ENCODE measurements around the gene RUVBL1. TPM values are rescaled to one million over a fixed set of nuclear protein-coding genes. Genes with fewer than 3 reads are reported as not detected.

Gene RUVBL1
- total and polyA plus RNA-seq, 2 experiments from 2014 or later: 45.0 to 54.4 TPM

DNA sequence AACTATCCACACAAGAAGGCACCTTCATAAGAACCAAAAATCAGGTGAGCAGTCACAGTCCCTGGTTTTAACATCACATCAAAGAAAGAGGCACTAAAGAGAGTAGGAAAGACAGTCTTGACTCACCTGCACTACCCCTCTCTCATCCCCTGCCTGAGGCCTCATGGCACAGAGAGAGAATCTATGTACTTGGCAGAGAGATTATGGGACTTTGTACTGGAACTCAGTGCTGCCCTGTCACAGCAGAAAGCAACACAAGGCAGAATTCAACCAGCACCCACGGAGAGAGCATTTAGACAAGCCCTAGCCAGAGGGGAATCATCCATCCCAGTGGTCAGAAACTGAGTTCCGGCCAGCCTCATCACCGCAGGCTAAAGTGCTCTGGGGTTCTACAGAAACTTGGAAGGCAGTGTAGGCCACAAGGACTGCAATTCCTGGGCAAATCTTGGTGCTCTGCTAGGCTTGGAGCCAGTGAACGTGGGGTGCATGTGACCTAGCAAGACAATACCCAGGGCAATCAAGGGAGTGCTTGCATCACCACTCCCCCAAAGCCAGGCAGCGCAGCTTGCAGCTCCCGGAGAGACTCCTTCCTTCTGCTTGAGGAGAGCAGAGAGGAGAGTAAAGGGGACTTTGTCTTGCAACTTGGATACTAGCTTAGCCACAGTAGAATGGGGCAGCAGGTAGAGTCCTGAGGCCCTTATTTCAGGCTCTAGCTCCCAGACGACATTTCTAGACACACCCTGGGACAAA lies 8.5 kb upstream of the RUVBL1 start:
- Histone ChIP-seq H2AFZ (no peak overlapping the region), H3K79me2 (ENCODE audit: insufficient read depth) (no peaks in the 10 kb centered on the region), H4K20me1 (ENCODE audit: insufficient read depth) (no peaks in the 10 kb centered on the region), H3K27me3 (replicated peaks; ENCODE audit: insufficient read depth) (no peaks in the 10 kb centered on the region), H3K9me3 (ENCODE audit: low read depth) (no peaks in the 10 kb centered on the region), H3F3A (ENCODE audit: insufficient read depth) (no peaks in the 10 kb centered on the region), H3K4me2 (ENCODE audit: unreplicated experiment) (no peak overlapping the region), H3K36me3 (ENCODE audit: low read depth) (no peaks in the 10 kb centered on the region), H3K4me1 (ENCODE audit: insufficient read depth) (no peaks in the 10 kb centered on the region), H3K9ac (no peak overlapping the region), H3K27ac (no peak overlapping the region), H3K4me3 (no peak overlapping the region), H3K9me2 (ENCODE audit: insufficient read depth) (no peaks in the 10 kb centered on the region)
- no peak for DNase-seq
- in situ Hi-C loops (cut with MboI): no loop called here
- TF ChIP-seq EZH2phosphoT487 (IDR thresholded peaks at IDR 0.05; ENCODE audit: insufficient read depth, low read depth) (no peak), EZH2 (IDR thresholded peaks at IDR 0.05; ENCODE audit: insufficient read depth, poor library complexity, severe bottlenecking) (no peak)
- WGBS, 2 experiments (ENCODE audit: low coverage in 1 of 2, low lambda C conversion rate in 2 of 2, missing lambda C conversion rate in 2 of 2): 75 to 80% methylated on average over 7 of the region's 7 CpGs

DNA sequence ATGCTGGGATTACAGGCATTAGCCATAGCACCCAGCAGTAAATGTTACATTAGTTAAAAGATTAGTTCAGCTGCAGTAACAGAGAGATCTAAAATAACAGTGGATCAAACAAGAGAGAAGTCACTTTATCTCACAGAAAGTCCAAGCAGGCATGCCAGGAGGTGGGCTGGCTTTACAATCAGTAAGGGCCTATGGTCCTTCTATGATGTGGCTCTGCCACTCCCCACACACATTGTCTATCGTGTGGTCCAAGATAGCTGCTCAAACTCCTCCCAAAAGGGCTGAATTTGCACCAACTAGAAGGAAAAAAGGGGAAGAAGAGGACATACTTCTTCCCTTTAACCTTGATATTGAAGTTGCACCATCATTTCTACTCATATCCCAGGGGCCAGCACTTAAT lies 4.6 kb upstream of the RUVBL1 start:
- no peaks in the 10 kb centered on the region for H3K27me3 ChIP-seq (replicated peaks; ENCODE audit: insufficient read depth)
- no peak overlapping the region for H3K27ac ChIP-seq
- no peak overlapping the region for H3K4me3 ChIP-seq
- 26 to 33% methylated on average over 1 of the region's 1 CpG for WGBS, 2 experiments (ENCODE audit: low coverage in 1 of 2, low lambda C conversion rate in 2 of 2, missing lambda C conversion rate in 2 of 2)
- H3K4me1 ChIP-seq (ENCODE audit: insufficient read depth): no peaks in the 10 kb centered on the region
- H3K79me2 ChIP-seq (ENCODE audit: insufficient read depth): peaks cover 2% of the 10 kb centered on the region
- TF ChIP-seq EZH2phosphoT487 (IDR thresholded peaks at IDR 0.05; ENCODE audit: insufficient read depth, low read depth) (no peak), EZH2 (IDR thresholded peaks at IDR 0.05; ENCODE audit: insufficient read depth, poor library complexity, severe bottlenecking) (no peak)
- H3K9me2 ChIP-seq (ENCODE audit: insufficient read depth): no peaks in the 10 kb centered on the region
- H3K9ac ChIP-seq: no peak overlapping the region
- H4K20me1 ChIP-seq (ENCODE audit: insufficient read depth): no peaks in the 10 kb centered on the region
- no peak overlapping the region for H3K4me2 ChIP-seq (ENCODE audit: unreplicated experiment)
- H3K36me3 ChIP-seq (ENCODE audit: low read depth): no peaks in the 10 kb centered on the region
- 0 out of 2 replicates have a peak, but pooled peaks cover 7% of the 10 kb centered on the region for H3F3A ChIP-seq (ENCODE audit: insufficient read depth)
- in situ Hi-C loops (cut with MboI): no loop called here
- no peak overlapping the region for H2AFZ ChIP-seq
- no peaks in the 10 kb centered on the region for H3K9me3 ChIP-seq (ENCODE audit: low read depth)
- no peak for DNase-seq

- H3K4me3 ChIP-seq: no peak overlapping the region
Measured at GRCh38 chr3:128127236-128127635, 3.6 kb upstream of the RUVBL1 start.

GRCh38 chr3:128123156-128123537 lies 465 bp downstream of the RUVBL1 start:
- Histone ChIP-seq H3K27me3 (replicated peaks; ENCODE audit: insufficient read depth) (no peaks in the 10 kb centered on the region), H4K20me1 (ENCODE audit: insufficient read depth) (no peaks in the 10 kb centered on the region), H3K36me3 (ENCODE audit: low read depth) (no peaks in the 10 kb centered on the region), H3K27ac (peak overlapping the region; percentile 74), H3K4me1 (ENCODE audit: insufficient read depth) (peaks cover 16% of the 10 kb centered on the region), H3K79me2 (ENCODE audit: insufficient read depth) (peaks cover 24% of the 10 kb centered on the region), H3K9me3 (ENCODE audit: low read depth) (no peaks in the 10 kb centered on the region), H2AFZ (peak overlapping the region; percentile 100), H3K9me2 (ENCODE audit: insufficient read depth) (no peaks in the 10 kb centered on the region), H3K9ac (peak overlapping the region; percentile 90), H3K4me2 (ENCODE audit: unreplicated experiment) (peak overlapping the region; percentile 87), H3K4me3 (peak overlapping the region; percentile 87), H3F3A (ENCODE audit: insufficient read depth) (peaks cover 11% of the 10 kb centered on the region; the same call in 1 of the 2 replicates)
- DNase-seq: no peak
- WGBS, 2 experiments (ENCODE audit: low coverage in 1 of 2, low lambda C conversion rate in 2 of 2, missing lambda C conversion rate in 2 of 2): 1% methylated on average over 18 to 22 of the region's 22 CpGs
- TF ChIP-seq EZH2phosphoT487 (IDR thresholded peaks at IDR 0.05; ENCODE audit: insufficient read depth, low read depth) (no peak), EZH2 (IDR thresholded peaks at IDR 0.05; ENCODE audit: insufficient read depth, poor library complexity, severe bottlenecking) (no peak)
- in situ Hi-C loops (cut with MboI): no loop called here

More at GRCh38 chr3:128127236-128127635, 3.6 kb upstream of the RUVBL1 start:
- DNase-seq: no peak
- no peaks in the 10 kb centered on the region for H3K36me3 ChIP-seq (ENCODE audit: low read depth)
- WGBS, 2 experiments (ENCODE audit: low coverage in 1 of 2, low lambda C conversion rate in 2 of 2, missing lambda C conversion rate in 2 of 2): 39 to 52% methylated on average over 2 of the region's 2 CpGs
- no peak overlapping the region for H3K4me2 ChIP-seq (ENCODE audit: unreplicated experiment)
- H3F3A ChIP-seq (ENCODE audit: insufficient read depth): 0 out of 2 replicates have a peak, but pooled peaks cover 7% of the 10 kb centered on the region
- TF ChIP-seq EZH2phosphoT487 (IDR thresholded peaks at IDR 0.05; ENCODE audit: insufficient read depth, low read depth): no peak
- no peak for TF ChIP-seq EZH2 (IDR thresholded peaks at IDR 0.05; ENCODE audit: insufficient read depth, poor library complexity, severe bottlenecking)
- peaks cover 12% of the 10 kb centered on the region for H3K79me2 ChIP-seq (ENCODE audit: insufficient read depth)
- no peak overlapping the region for H3K27ac ChIP-seq
- no peak overlapping the region; the same call in 1 of the 2 replicates for H2AFZ ChIP-seq
- H3K9me2 ChIP-seq (ENCODE audit: insufficient read depth): no peaks in the 10 kb centered on the region
- H3K4me1 ChIP-seq (ENCODE audit: insufficient read depth): peaks cover 6% of the 10 kb centered on the region
- no peaks in the 10 kb centered on the region for H3K9me3 ChIP-seq (ENCODE audit: low read depth)
- H3K9ac ChIP-seq: no peak overlapping the region
- no peaks in the 10 kb centered on the region for H3K27me3 ChIP-seq (replicated peaks; ENCODE audit: insufficient read depth)
- in situ Hi-C loops (cut with MboI): no loop called here
- no peaks in the 10 kb centered on the region for H4K20me1 ChIP-seq (ENCODE audit: insufficient read depth)
